22Rv1 (cell line): ENCODE measurements around the gene ATF6.

Experiments used
- ZFX ChIP-seq: fragments of 450-650 bp; IDR thresholded peaks from 2 replicates; pipeline ENCODE4 v1.6.1; 2017; ENCODE audit warnings: antibody characterized with exemption, borderline replicate concordance
- TF ChIP-seq, protein P1 (sequence below): fragments of 450-650 bp; IDR thresholded peaks from 2 replicates; pipeline ENCODE4 v1.5.1; 2017; ENCODE audit warnings: mild to moderate bottlenecking

DNA sequence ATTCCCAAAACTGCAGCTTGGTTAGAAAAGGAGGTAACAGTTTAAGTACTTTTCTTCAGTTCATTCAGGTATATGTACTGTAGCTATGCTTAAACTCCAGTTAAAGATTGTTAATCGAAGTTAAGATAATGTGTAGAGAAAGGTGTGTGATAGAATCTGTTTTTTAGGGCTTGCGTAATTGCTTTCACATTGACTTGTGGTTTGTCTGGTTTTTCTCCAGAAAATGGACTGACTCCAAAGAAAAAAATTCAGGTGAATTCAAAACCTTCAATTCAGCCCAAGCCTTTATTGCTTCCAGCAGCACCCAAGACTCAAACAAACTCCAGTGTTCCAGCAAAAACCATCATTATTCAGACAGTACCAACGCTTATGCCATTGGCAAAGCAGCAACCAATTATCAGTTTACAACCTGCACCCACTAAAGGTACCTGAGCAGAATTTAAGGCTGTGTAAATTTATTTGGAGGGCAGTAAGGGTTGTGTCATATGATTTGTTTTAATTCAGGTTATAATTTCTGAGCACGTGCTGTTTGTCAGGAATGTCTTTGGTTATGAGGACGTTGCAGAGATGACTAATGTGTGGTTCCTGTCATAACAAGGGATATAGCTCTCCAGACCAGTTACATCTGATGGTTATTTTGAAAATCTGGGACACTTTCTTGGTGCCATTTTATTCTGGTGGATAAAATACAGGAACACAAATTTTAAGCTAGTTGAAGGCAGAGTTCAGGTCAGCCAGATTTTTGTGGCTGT, 26.0 kb downstream of the ATF6 start:
- TF ChIP-seq, protein P1, sequence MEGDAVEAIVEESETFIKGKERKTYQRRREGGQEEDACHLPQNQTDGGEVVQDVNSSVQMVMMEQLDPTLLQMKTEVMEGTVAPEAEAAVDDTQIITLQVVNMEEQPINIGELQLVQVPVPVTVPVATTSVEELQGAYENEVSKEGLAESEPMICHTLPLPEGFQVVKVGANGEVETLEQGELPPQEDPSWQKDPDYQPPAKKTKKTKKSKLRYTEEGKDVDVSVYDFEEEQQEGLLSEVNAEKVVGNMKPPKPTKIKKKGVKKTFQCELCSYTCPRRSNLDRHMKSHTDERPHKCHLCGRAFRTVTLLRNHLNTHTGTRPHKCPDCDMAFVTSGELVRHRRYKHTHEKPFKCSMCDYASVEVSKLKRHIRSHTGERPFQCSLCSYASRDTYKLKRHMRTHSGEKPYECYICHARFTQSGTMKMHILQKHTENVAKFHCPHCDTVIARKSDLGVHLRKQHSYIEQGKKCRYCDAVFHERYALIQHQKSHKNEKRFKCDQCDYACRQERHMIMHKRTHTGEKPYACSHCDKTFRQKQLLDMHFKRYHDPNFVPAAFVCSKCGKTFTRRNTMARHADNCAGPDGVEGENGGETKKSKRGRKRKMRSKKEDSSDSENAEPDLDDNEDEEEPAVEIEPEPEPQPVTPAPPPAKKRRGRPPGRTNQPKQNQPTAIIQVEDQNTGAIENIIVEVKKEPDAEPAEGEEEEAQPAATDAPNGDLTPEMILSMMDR: no peak
- TF ChIP-seq ZFX: no peak
